Measurements from ENCODE around the gene CHCHD3.

- TF ChIP-seq CTCF (IDR thresholded peaks at IDR 0.05) (no peak), POLR2A (IDR thresholded peaks at IDR 0.05) (no peak)
Observed at GRCh38 chr7:133009426-133010252, 72.3 kb downstream of the CHCHD3 start.

All from right lobe of liver (tissue), 4 donors.